ENCODE measurements around the gene SLC24A3.

The SLC24A3 gene

DNA sequence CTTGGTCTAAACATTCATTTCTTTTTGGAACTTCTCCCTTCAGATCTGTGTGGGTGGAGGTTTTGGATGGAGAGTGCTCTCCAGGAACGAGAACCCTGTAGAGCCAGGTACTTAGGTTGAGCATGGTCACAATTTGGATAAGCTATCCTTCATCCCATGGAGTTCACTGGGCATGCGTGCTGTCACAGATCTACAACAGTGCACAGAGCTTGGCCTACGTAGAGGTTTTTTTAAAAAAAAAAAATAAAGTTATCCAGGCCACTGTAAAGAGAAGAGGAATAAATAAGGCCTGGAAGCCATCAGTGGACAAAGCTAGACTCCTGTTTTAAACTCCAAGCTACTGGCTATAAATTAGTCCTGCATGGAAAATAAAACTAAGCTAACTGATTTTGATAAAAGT lies 165.6 kb downstream of the SLC24A3 start:
- no peak overlapping the region for H3K27ac ChIP-seq
- no peak for TF ChIP-seq CTCF (IDR thresholded peaks at IDR 0.05)
- no peak for TF ChIP-seq ZFX (IDR thresholded peaks at IDR 0.05; ENCODE audit: borderline replicate concordance)

DNA sequence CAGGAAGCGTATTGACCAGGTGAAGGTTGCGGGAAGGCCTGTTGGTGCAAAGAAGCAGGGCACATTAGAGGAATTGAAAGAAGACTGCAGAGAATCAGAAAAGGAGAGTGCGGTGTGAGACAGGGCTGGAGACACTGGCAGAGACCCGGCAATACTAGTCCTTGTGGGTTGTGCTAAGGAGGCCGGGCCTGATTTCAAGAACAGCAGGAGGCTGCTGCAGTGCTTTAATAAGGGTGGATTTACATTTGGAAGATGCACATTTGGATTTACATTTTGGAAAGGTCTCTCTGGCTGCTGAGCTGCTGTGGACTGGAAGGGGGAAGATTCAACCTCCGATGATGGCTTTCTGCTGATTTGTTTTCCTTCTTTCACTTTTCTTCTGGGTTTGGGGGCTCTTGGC lies 167.8 kb downstream of the SLC24A3 start:
- no peak for TF ChIP-seq CTCF (IDR thresholded peaks at IDR 0.05)
- TF ChIP-seq ZFX (IDR thresholded peaks at IDR 0.05; ENCODE audit: borderline replicate concordance) = no peak
- H3K27ac ChIP-seq = no peak overlapping the region

- TF ChIP-seq CTCF (IDR thresholded peaks at IDR 0.05) (no peak), ZFX (IDR thresholded peaks at IDR 0.05; ENCODE audit: borderline replicate concordance) (no peak)
- H3K27ac ChIP-seq = no peak overlapping the region
Measured at GRCh38 chr20:19381947-19382346, 169.5 kb downstream of the SLC24A3 start.

GRCh38 chr20:19382386-19383340 lies 170.2 kb downstream of the SLC24A3 start:
- no peak overlapping the region for H3K27ac ChIP-seq
- TF ChIP-seq CTCF (IDR thresholded peaks at IDR 0.05) = no peak
- no peak for TF ChIP-seq ZFX (IDR thresholded peaks at IDR 0.05; ENCODE audit: borderline replicate concordance)

- H3K27ac ChIP-seq = no peak overlapping the region
- no peak for TF ChIP-seq CTCF (IDR thresholded peaks at IDR 0.05)
- no peak for TF ChIP-seq ZFX (IDR thresholded peaks at IDR 0.05; ENCODE audit: borderline replicate concordance)
Measured at GRCh38 chr20:19384940-19385339, 172.5 kb downstream of the SLC24A3 start.

DNA sequence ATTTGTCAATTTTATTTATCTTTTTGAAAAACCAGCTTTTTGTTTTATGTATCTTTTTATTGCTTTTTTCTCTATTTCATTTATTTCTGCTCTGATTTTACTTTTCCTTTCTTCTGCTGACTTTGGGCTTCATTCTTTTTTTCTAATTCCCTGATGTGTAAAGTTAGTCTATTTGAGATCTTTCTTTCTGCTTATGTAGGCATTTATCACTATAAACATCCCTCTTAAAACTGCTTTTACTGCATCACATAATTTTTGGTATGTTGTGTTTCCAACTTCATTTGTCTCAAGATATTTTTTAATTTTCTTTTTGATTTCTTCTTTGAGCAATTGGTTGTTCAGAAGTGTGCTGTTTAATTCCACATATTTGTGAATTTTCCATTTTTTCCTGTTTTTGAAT lies 174.8 kb downstream of the SLC24A3 start:
- TF ChIP-seq ZFX (IDR thresholded peaks at IDR 0.05; ENCODE audit: borderline replicate concordance) (no peak), CTCF (IDR thresholded peaks at IDR 0.05) (no peak)
- H3K27ac ChIP-seq = no peak overlapping the region
